ENCODE data around the gene ILF3. TPM values are rescaled to one million over a fixed set of nuclear protein-coding genes. Genes with fewer than 3 reads are reported as not detected.
"Not testable (repeated sequence)": the region's sequence is repeated elsewhere in the genome, so short reads cannot be mapped to it uniquely, and the experiment has no call there.

The ILF3 gene
- polyA plus RNA-seq, 3 donors: 34.4 to 189 (median 48.1) TPM

GRCh38 chr19:10662384-10663251, 8.5 kb downstream of the ILF3 start:
- intact Hi-C loops (cut with micrococcal nuclease): loop anchor here in 1 of 2 donors (5.0 kb wide), 1 partner anchor 35 kb away; no protein-coding TSS in a partner anchor
- Histone ChIP-seq H3K36me3 (replicated peaks in 1 of 2; ENCODE audit: control insufficient read depth in 1 of 2, insufficient read depth in 2 of 2, low read length in 2 of 2) (peaks cover 6 to 50% of the 10 kb centered on the region in 2 donors), H3K4me3 (replicated peaks in 1 of 3; ENCODE audit: low read depth in 2 of 3, low read length in 3 of 3) (no peak overlapping the region), H2AFZ (ENCODE audit: insufficient read depth, low read depth, low read length, poor library complexity, severe bottlenecking) (no peak overlapping the region), H3K9ac (ENCODE audit: insufficient read depth, low read length, poor library complexity, severe bottlenecking) (no peak overlapping the region), H3K4me1 (ENCODE audit: control insufficient read depth in 1 of 2, insufficient read depth in 2 of 2, low read length in 2 of 2) (no peaks in the 10 kb centered on the region), H3K4me2 (replicated peaks; ENCODE audit: extremely low read depth, low read length, poor library complexity, severe bottlenecking) (no peak overlapping the region), H3K27ac (ENCODE audit: low read depth in 1 of 2, low read length in 2 of 2) (no peak overlapping the region), H3K27me3 (ENCODE audit: control insufficient read depth in 2 of 2, insufficient read depth in 2 of 2, low read length in 2 of 2) (no peaks in the 10 kb centered on the region), H4K20me1 (ENCODE audit: insufficient read depth, low read length) (peaks cover 99% of the 10 kb centered on the region), H3K9me3 (replicated peaks in 1 of 2; ENCODE audit: control insufficient read depth in 1 of 2, insufficient read depth in 1 of 2, low read length in 2 of 2) (no peaks in the 10 kb centered on the region), H3K79me2 (ENCODE audit: insufficient read depth, low read length) (peaks cover 100% of the 10 kb centered on the region)
- Mint-ChIP-seq H3K4me1 (peaks cover 18% of the 10 kb centered on the region), H3K27ac (peak overlapping the region in 4 of 7 donors; percentile 17 to 45 (median 30)), H3K4me3 (no peak overlapping the region), H3K36me3 (peaks cover 14 to 52% of the 10 kb centered on the region in 2 donors), H3K27me3 (ENCODE audit: low read depth in 3 of 3) (no peaks in the 10 kb centered on the region), H3K9me3 (no peaks in the 10 kb centered on the region)
- 88% methylated on average over 12 of the region's 14 CpGs for WGBS (ENCODE audit: insufficient coverage)
- TF ChIP-seq CTCF (IDR thresholded peaks at IDR 0.05): no peak
- DNase-seq: no peak

- not testable (repeated sequence) for H3K4me2 ChIP-seq (replicated peaks; ENCODE audit: extremely low read depth, low read length, poor library complexity, severe bottlenecking); H3K27me3 ChIP-seq (ENCODE audit: control insufficient read depth in 2 of 2, insufficient read depth in 2 of 2, low read length in 2 of 2); H3K27ac ChIP-seq (ENCODE audit: low read depth in 1 of 2, low read length in 2 of 2); H3K9me3 ChIP-seq (replicated peaks in 1 of 2; ENCODE audit: control insufficient read depth in 1 of 2, insufficient read depth in 1 of 2, low read length in 2 of 2); H2AFZ ChIP-seq (ENCODE audit: insufficient read depth, low read depth, low read length, poor library complexity, severe bottlenecking); DNase-seq; H3K9ac ChIP-seq (ENCODE audit: insufficient read depth, low read length, poor library complexity, severe bottlenecking); H3K4me1 ChIP-seq (ENCODE audit: control insufficient read depth in 1 of 2, insufficient read depth in 2 of 2, low read length in 2 of 2); H3K27me3 Mint-ChIP-seq (ENCODE audit: low read depth in 3 of 3); H3K4me3 Mint-ChIP-seq; H3K9me3 Mint-ChIP-seq; H3K4me3 ChIP-seq (replicated peaks in 1 of 3; ENCODE audit: low read depth in 2 of 3, low read length in 3 of 3)
- intact Hi-C loops (cut with micrococcal nuclease): loop anchor here in 1 of 2 donors (5.0 kb wide), 1 partner anchor 34 kb away; no protein-coding TSS in a partner anchor
- Mint-ChIP-seq H3K27ac (peak overlapping the region in 3 of 7 donors; percentile 24 to 36 (median 28)), H3K4me1 (peaks cover 23% of the 10 kb centered on the region), H3K36me3 (peaks cover 14 to 54% of the 10 kb centered on the region in 2 donors)
- 92% methylated on average over 10 of the region's 16 CpGs for WGBS (ENCODE audit: insufficient coverage)
- Histone ChIP-seq H4K20me1 (ENCODE audit: insufficient read depth, low read length) (peaks cover 99% of the 10 kb centered on the region), H3K79me2 (ENCODE audit: insufficient read depth, low read length) (peaks cover 100% of the 10 kb centered on the region), H3K36me3 (replicated peaks in 1 of 2; ENCODE audit: control insufficient read depth in 1 of 2, insufficient read depth in 2 of 2, low read length in 2 of 2) (peaks cover 7 to 54% of the 10 kb centered on the region in 2 donors)
Observed at GRCh38 chr19:10663252-10663563, 9.1 kb downstream of the ILF3 start.
